GM12801 (cell line): ENCODE measurements around the gene ISLR2.

Experiments used
- CTCF ChIP-seq: IDR thresholded peaks from one replicate; pipeline ENCODE4 v1.5.1; 2011; ENCODE audit warnings: control low read depth; ENCODE audit not compliant: insufficient read length; ENCODE audit errors: extremely low read depth

ISLR2 gene

GRCh38 chr15:74134387-74135027, 4.1 kb downstream of the ISLR2 start:
- TF ChIP-seq CTCF: no peak

- TF ChIP-seq CTCF: no peak
These were observed 4.7 kb downstream of the ISLR2 start for GRCh38 chr15:74135041-74135565.

GRCh38 chr15:74136540-74136813, 6.1 kb downstream of the ISLR2 start:
- no peak for TF ChIP-seq CTCF

GRCh38 chr15:74136814-74137536, 6.6 kb downstream of the ISLR2 start:
- no peak for TF ChIP-seq CTCF

- TF ChIP-seq CTCF: no peak
These were observed 7.1 kb downstream of the ISLR2 start for GRCh38 chr15:74137537-74137894.

GRCh38 chr15:74138642-74139041, 8.3 kb downstream of the ISLR2 start:
- no peak for TF ChIP-seq CTCF

- TF ChIP-seq CTCF: no peak
These were observed 11.2 kb downstream of the ISLR2 start for GRCh38 chr15:74141591-74141990.
